EL (cell line): ENCODE data around the gene UBA3.
A peak's percentile ranks its signal among the peaks of the same experiment; 100 is the strongest.

Source experiments
- DNase-seq: peaks from one replicate; pipeline ENCODE4 v3.0.0-alpha.2; 2016

Gene UBA3

GRCh38 chr3:69080233-69080920 lies at the start of gene UBA3:
TSS of gene UBA3 (minus strand) at chr3:69080365. CDS start at chr3:69080353, 12 bp downstream.
- DNase-seq = peak; percentile 85

- peak; percentile 9 for DNase-seq
Measured at GRCh38 chr3:69129531-69129930, 49.4 kb upstream of the UBA3 start.

DNA sequence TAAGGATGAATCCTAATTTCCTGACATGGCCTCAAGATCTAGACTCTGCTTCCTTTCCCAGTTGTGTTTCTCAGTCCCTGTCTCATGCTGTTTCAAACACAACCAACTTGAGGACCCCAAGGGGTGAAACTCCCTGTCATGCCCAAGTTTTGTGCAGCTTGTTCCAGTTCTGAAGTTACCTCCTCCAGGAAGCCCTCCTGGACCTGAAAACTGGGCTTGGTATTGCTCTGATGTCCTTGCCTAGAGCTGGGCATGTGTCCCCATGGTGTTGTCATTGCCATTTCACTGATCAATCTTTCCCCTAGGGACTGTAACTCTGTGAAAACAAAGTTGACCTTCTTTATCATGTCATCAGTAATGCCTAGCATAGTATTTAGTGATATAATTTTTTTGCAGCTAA lies 48.3 kb upstream of the UBA3 start:
- no peak for DNase-seq

DNA sequence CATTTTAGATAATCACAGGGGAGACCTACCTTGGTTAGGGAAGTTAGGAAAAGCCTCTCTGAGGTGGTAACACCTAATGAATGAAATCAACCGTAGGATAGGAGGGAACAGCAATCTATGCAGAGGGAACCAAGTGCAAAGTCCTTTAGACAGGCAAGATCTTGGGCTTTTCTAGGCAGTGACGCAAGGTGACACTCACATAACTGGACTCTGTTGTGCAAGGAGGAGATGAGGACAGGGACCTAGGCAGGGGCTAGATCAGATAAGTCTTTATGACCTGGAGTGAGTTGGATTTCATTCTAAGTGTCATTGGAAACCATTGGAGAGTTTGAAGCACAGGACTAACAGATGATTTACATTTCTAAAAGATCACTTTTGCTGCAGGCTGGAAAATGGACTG lies 46.8 kb upstream of the UBA3 start:
- DNase-seq = no peak

GRCh38 chr3:69126216-69126615 lies 46.1 kb upstream of the UBA3 start:
- no peak for DNase-seq

DNA sequence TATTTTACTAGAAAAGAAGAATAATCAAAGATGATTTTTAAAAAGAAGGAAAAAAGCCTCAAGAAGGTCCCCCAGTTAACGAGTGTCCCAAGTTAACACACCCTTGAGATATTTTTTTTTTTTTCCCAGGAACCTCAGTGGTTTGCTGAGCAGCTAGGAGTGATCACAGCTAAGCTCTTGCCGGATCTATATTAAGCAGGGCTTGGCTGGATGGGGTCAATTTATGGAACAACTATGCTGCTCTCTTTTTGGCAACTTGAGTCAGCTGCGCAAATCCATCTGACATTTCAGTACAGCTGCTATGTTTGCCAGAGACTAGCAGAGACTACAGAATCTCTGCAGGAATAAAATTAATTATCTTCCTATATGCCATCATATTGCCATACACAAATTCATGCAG lies 42.2 kb upstream of the UBA3 start, which contains the start of gene LMOD3:
Gene LMOD3 (minus strand): TSS at position 193 of the 400 bp plus-strand sequence. CDS start 209 bp downstream, outside the sequence.
- no peak for DNase-seq

GRCh38 chr3:69121950-69122349 lies 41.8 kb upstream of the UBA3 start:
- no peak for DNase-seq

GRCh38 chr3:69121513-69121912 lies 41.3 kb upstream of the UBA3 start:
- DNase-seq = no peak

DNA sequence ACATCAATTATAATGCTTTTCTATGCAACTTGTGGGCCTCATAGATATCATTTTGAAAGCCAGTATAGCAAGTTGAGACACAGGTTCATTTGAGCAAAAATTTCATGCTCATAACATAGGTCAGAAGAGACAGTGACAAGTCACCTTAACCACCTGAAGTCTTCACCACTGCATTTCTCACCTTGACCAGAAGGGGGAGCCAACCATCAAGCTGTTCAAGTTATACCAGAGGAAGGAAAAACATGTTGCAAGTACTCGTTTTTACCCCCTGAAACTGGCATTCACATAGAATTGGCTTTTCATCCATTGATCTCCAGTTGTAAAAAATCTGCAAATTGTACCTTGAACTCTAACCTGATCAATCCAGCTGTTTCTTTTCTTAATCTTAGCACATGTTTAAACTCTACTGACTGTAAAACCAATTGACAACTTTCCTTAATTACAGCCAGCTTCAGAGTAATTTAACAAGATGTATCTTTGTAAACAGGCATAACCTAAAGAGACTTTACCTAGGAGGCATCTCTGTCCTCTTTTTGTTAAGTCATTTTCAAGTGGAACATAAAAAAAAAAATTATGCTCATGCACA lies 40.8 kb upstream of the UBA3 start:
- peak; percentile 66 for DNase-seq

DNA sequence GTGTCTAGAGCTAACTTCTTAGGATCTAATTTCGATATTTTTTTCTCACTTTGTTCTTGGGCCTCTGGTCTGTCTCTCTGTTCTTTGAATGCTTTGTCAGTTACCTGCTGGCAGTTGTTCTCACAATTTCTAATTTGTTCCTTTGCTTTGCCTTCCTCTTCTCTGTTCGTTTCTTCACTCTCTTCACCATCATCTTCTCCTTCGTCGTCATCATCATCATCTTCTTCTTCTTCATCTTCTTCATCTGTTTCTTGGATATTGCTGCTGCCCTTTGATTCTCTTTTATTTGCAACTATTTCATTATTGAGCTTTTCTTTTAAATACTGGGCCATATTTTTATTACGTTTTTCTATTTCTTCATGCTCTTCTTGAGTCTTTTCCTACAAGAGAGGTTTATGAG lies 39.5 kb upstream of the UBA3 start:
- DNase-seq = no peak

DNA sequence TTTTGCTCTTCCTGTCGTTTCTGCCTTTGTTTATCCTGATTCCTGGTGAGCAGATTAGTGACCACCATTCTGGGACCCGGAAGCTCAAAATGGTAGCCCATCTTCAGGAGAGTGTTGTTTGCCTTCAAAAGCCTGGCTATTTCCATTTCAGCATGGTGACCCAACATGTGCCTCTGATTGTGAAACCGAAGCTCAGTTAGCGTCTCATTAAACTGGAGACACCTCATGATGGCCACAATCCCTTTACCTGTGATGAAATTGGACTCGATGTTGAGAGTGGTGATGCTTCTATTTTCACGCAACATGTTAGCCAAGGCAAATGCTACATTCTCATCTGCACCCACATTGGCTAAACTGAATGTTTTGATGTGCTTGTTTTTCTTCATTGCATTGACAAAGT lies 39.0 kb upstream of the UBA3 start:
- DNase-seq = no peak

DNA sequence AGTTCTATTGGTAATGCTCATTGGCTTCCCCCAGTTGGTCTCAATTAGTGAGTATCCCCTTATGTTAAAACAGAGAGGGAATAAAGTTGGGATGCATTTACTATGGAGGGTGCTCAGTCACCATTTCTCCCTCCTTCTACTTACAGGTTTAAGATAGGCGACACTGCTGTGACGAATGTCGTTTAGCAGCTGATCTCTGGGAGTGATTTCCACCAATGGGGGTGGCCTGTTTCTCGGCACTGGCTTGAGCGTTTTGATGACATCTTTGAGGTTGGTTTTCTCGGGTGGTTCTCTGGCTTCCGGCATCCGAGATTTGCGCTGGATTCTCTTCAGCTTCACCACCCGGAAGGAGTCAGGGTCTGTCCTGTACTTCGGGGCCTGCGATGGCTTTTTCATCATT lies 38.4 kb upstream of the UBA3 start:
- no peak for DNase-seq

GRCh38 chr3:69116897-69117296 lies 36.7 kb upstream of the UBA3 start:
- no peak for DNase-seq

GRCh38 chr3:69116162-69116561 lies 36.0 kb upstream of the UBA3 start:
- DNase-seq = no peak

- DNase-seq = no peak
Measured at GRCh38 chr3:69115731-69116130, 35.6 kb upstream of the UBA3 start.

DNA sequence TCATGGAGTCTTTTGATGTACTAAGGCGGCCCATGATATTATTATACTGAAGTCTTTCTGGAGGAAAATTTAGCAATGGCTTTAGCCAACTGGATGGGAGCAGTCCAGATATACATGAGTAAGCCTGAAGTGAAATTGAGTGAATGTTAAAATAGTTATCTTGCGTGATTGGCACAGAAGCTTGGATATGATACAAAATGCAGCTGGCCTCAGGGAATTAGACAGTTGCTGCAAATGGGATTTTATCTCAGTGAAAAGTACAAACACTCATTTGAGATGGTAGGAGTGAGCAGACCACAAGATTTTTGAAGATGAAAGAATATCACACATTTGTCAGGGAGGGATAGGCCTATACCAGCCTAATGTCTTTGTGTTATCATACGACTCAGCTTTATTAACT lies 33.4 kb upstream of the UBA3 start:
- DNase-seq = no peak

DNA sequence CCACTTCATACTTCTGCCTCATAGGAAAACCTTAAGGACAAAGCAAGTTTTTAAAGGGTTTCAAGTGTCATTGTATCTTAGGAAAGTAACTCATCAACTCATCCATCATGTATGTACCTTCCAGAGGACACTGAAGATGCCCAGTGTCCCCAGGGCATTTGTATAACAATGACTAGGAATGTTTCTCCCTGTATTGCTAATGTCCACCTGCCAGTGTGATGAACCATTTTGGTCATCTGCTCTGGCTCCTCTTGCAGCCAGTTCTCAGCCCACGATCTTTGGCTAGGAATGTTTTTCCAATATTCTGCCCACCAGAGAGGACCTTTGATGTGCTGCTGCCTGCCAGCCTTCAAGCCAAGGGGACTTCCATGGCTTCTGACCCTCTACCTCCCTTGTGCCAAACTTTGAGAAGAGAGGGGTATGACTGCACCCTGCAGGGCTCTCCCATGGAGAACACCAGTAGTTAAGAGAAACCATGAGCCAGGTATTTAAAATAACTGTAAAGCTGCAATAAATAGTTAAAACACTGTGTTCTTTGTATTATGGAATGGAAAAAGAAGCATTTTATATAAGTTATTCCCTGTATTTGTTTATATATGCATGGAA lies 30.9 kb upstream of the UBA3 start:
- DNase-seq = no peak

DNA sequence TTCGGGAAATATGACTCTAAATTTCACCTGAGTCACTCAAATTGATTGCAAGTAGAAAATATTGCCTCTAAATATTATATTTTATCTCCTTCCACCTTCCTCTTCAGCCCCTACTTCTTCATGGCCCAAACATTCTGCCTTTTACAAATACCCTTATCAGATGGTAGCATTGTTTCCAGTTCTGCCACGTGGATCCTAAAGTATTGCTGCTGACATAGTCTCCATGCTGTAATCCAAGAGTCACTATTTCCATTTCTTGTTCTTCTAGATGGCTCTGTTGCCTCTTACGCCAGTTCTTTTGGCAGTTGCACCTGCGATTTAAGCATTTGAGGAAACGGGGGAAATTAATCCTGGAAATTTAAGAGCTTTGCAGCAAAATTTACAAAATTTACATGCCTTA lies 28.6 kb upstream of the UBA3 start:
- DNase-seq = no peak

GRCh38 chr3:69107841-69108240 lies 27.7 kb upstream of the UBA3 start:
- DNase-seq = no peak

- DNase-seq = peak; percentile 38
Measured at GRCh38 chr3:69105320-69105719, 25.2 kb upstream of the UBA3 start.

- no peak for DNase-seq
Measured at GRCh38 chr3:69104586-69104985, 24.4 kb upstream of the UBA3 start.

DNA sequence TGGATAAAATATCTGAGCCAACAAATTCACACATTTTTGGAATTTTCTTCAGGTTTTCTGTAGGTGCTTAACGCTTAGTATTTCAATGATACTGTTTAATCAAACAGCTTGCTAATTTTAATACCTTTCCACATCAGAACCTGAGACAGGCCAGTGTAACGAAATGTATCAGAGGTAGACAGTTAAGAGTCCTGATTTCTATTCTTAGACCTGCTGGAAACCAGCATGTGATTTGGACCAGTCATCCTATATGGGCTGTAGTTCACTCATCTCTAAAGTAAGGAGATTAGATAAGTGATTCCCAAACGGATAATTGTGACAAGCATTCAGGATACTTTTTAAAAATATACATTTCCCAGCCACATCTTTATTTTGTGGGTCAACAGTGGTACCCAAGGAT lies 23.0 kb upstream of the UBA3 start:
- no peak for DNase-seq

DNA sequence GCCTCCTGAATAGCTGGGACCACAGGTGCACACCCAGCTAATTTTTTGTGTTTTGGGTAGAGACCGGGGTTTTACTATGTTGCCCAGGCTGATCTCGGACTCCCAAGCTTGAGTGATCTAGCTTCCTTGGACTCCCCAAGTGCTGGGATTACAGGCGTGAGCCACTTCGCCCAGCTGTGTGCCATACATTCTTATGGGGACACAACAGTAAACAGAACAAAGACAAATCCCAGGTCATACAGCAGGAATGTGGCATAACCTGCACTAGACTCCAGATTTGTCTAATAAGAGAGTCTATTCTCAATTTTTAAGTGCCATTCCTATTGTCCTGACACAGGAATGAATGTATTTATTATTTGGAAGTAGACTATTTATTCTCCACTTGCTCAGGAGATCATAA lies 22.2 kb upstream of the UBA3 start:
- DNase-seq = no peak

DNA sequence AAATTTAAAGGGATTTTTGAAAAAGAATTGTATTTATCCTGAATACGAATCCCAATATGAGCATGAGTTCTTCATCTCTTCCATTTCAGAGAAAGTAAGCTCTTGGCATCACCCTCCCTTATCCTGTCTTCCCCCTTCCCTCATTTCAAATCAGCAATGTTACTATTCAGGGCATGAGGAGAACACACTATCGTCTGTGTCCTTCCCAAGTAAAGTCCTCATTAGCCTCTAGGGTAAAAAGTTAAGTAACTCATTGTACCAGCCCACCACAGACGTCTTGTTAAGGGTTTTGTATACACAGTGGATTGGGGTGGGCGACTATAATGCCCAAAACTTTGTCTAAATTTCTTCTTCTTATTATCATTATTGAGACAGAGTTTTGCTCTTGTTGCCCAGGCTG lies 19.4 kb upstream of the UBA3 start:
- DNase-seq = no peak
